Stimulated activated CD4-positive, alpha-beta T cell treated with anti-CD3 and anti-CD28 coated beads, Interleukin-4, amount 100 ng/mL, for 1 hour (primary cell): ENCODE measurements around the gene LRIT1.
A peak's percentile ranks its signal among the peaks of the same experiment; 100 is the strongest.

Experiments
- DNase-seq: peaks from one replicate; pipeline ENCODE4 v3.0.0-alpha.2; 2020

LRIT1 gene

DNA sequence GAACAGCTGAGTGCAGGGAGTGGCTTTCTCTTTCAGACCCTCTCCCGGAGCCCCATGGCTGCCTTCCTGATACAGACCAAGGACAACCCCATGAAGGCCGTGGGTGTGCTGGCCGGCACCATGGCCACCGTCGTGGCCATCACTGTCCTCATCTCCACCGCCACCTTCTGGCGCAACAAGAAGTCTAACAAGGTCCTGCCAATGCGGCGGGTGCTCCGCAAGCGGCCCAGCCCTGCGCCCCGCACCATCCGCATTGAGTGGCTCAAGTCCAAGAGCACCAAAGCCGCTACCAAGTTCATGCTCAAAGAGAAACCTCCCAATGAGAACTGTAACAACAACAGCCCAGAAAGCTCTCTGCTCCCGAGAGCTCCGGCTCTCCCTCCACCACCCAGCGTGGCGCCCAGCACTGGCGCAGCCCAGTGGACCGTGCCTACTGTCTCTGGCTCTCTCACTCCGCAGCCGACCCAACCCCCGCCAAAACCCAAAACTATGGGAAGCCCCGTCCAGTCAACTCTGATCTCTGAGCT, 27.2 kb downstream of the LRIT1 start:
- DNase-seq: no peak

DNA sequence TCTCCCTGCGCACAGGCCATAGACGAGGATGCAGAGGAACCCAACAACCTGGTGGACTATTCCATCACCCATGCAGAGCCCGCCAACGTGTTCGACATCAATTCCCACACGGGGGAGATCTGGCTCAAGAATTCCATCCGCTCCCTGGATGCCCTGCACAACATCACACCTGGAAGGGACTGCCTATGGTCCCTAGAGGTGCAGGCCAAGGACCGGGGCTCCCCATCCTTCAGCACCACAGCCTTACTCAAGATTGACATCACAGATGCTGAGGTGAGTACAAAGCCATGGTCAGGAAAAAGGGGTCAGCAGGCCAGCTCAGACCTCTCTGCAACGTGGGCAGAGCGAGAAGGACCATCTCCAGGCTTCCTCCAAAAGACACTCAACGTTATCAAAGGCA, 28.3 kb downstream of the LRIT1 start:
- DNase-seq: no peak

DNA sequence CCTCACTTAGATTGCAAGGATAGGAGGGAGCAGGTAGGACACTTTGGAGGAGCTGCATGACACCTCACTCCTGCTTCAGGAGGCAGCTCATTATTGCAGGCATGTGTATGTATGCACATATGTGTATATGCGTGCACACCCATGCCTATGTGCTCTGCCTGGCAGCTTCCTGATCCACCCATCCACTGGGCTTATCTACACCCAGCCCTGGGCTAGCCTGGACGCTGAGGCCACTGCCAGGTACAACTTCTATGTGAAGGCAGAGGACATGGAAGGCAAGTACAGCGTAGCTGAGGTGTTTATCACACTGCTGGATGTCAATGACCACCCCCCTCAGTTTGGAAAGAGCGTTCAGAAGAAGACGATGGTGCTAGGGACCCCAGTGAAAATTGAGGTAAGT, 29.3 kb downstream of the LRIT1 start:
- no peak for DNase-seq

DNA sequence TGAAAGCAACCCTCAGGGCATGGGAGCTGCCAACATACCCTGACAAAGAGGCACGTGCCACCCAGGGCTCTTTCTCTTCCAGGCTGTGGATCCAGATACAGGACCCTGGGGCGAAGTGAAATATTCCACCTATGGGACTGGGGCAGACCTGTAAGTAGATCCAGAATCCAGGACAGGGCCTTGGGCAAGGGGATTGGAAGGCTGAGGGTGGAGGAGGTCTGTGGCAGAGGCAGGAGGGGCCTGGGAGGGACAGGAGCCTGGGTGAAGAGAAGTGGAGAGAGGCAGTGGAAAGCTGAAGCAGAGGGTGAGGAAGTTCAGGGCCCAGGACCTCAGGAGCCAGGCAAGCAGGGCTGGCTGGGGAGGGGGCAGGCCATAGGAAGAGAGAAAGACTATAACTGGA, 29.8 kb downstream of the LRIT1 start:
- no peak for DNase-seq

DNA sequence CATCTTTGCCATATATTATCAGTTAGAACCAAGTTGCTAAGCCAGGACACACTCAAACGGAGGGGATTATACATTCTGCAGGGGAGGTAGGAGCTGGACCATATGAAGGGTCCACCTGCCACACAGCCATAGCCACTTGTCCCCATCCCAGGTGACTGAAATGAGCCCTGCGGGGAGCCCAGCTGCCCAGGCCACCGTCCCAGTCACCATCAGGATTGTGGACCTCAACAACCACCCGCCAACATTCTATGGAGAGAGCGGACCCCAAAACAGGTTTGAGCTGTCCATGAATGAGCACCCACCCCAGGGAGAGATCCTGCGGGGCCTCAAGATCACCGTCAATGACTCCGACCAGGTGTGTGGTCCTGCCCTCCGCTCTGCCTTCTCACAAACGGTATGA, 33.3 kb downstream of the LRIT1 start:
- DNase-seq: no peak

DNA sequence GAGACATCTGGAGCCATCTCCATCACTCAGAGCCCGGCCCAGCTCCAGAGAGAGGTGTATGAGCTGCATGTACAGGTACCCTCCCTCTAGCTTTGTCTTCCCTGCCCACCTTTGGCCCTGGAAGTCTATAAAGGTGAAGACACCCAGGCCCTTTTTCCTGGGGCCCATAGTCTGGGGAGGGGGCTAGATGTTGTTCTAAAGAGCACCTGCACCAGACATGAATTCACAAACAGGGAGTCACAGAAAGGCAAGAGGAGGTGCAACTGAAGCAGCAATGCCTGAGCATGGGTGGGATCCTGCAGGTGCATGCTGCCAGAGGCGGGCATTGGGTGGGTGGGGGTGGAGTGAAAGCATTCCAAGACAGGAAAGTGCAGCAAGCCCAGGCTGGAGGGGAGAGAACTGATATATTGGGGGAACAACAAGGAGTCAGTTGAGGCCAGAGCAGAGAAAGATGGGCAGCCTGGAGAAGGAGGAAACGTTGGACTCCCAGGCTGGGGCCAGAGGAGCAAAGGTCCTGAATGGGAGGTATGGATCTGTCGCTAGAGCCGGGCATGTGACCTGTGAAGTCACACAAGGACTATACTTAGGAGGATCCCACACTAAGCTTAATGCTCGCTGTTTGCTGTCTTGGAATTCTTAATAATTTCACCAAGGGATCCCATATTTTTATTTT, 35.4 kb downstream of the LRIT1 start:
- DNase-seq: no peak

DNA sequence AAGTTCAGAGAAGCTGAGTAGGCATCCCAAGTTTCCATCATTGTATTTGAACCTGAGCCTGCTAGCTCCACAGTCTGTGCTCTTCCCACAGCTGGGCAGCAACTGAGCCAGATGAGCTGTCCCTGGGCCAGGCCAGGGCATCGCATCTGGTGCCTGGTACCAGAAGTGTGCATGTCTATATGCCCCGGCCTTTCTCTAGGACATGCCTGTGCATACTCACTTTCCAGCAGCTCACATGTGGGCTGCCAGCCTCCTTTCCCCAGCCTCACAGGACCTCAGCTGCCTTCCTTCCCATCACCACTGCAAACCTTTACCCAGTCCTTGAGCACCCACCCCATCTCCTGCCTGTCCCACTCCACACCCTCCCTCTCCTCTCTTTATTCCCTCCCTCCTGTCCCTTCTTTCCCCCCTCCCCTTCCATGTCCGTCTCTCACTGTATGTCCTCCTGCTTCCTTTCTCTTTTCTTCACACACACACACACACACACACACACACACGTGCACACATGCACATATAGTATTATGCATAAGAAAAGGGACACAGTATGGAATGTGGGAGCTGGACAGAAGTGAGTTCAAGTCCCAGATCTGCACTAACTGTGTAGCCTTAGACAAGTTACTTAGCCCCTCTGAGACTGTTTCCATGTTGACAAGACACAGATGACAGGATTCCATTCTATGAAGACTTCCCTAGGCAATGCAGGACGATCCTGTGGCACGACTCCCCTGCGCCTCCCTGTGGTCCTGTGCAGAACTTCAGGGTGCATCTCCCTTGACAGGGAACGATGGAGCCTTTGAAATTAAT, 36.1 kb downstream of the LRIT1 start:
- DNase-seq: peak; percentile 61

DNA sequence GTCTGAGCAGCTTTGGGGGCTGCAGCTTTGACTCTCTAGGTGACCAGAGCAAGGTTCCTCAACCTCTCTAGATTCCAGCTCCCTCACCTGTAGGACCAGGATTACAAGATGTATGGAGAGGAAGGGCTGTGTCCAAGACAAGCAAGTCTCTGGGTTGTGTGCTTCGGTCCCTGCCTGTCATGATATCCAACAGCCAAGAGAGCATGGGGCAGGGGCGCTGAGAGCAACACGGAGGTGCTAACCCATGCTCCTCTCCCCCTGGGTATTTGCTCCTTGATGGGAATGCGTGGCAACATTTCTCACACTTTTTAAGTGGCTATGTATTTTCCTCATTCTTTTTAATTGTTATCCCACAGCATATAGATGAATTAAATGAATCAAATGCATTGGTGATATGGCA, 36.7 kb downstream of the LRIT1 start:
- no peak for DNase-seq

DNA sequence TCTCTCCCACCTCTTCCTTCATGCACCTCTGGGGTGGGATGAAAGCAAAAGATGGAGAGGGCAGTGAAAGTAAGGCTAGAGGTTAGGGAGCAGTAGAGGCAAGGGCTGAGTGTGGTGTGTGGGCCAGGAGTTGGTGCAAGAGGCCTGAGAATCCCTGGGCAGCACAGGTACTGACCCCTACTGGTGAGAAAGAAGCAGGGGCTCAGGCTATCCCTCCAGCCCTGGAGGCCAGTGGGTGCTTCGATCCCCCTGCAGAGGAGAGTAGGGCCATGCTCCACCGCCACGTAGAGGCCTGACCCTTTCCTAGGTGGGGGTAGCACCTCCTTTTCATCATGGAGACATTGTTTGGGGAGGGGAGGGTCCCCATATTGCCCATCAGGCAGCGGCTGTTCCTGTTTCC, 37.2 kb downstream of the LRIT1 start:
- no peak for DNase-seq

DNA sequence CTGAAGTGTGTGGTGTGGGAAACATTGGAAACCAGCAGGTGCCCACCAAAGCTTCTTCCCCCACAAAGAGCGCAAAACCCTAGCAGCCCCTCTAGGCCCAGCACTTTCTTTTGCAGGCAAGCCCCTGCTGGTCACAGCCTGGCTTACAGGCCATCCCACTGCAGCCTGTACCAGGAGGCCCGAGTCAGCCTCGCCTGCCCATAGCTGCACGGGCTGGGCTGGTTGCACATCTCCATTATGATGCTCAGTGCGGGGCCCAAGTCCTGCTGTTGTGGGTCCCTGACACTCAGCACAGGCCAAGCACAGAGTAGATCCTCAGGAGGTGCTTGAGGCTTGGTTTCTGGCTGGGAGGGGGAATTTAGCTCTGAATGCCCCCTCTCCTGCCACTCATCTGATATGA, 39.0 kb downstream of the LRIT1 start:
- DNase-seq: no peak

DNA sequence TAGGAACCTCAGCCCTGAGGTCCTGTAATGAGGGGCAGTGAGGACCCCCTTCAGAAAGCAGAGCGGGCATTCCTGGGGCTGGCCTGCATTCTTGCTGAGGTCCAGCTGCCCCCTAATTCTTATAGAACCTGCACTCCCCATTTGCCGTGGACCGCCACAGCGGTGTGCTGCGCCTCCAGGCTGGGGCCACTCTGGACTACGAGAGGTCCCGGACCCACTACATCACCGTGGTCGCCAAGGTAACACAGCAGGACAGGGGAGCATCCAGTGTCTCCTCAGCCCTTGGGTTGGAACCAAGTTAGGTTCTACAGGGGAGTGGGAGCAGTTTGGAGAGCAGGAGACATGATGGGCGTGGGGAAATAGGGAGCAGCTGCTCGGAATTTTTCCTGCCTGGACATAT, 39.7 kb downstream of the LRIT1 start:
- DNase-seq: no peak

DNA sequence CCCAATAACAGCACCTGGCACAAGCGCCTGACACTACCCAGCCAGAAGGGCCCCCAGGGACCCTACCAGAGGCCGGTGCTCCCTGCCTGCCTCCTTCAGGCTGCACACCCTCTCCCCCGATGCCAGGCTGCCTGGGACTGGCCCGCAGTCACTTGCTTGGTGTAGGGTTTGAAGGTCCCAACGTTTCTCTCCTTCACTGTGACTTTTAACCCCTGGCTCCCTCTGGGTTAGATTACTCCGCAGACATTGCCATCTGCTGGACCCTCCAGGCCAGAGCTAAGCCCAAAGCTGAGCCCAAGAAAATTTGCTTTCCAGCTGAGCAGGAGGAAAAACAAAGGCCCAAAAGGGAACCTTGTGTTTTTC, 40.1 kb downstream of the LRIT1 start:
- no peak for DNase-seq

DNA sequence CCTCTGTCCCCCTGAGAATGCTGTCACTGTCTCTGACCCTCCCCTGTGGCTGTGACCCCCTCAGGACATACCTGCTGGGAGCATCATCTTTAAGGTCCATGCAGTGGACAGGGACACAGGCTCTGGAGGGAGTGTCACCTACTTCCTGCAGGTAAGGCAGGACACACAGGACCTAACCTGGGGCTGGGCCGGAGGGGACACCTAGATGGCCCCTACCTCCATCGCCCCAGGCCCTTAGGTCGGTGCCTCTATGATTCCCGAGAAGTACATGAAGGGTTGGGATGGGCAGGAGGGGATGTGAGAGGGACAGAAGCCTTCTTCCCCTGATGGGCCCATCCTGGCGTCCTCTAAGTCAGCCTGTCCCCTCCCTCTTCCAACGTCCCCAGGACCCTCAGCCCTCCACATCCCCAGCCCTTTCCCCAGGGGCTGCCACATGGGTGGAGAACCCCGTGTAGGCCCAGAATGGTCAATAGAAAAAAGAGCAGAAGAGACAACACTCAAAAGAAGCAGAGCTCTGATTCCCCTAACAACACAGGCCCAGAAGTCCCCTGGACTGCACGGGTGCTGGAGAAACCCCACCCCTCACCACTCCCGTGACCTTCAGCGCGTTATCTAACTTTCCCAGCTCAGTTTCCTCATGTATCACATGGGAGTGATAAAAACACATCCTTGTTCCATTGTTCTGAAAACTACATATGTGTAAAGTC, 40.7 kb downstream of the LRIT1 start:
- DNase-seq: no peak

DNA sequence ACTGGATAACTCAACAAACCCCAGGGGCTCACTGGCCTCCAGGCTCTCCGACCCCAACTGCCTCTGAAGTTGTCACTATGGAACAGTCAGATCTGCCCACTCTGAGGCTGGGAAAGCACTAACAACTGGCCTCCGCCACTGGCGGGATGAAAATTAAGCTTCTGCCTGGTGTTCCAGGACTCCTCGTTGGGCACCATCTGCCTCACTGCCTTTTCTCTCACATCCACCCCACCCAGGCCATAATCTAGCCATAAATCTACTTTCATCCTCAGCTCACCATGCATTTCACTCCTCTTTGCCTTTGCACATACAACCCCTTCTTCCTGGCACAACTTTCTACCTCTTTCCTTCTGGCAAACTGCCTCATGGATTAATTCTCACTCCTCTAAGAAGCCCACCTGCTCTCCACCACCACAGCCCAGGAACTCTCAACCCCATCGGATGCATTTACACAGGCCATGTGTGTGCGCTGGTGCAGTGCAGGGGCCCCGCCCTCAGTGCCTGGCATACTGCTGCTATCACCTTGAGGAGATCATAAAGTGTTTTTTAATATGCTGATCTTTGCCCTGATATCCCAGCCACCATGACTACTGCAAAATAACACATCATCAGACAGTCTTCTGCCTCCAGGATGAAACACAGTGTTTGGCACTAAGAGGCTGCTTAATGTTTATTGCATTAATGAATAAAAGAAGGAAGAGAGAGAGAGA, 43.0 kb downstream of the LRIT1 start:
- DNase-seq: no peak

DNA sequence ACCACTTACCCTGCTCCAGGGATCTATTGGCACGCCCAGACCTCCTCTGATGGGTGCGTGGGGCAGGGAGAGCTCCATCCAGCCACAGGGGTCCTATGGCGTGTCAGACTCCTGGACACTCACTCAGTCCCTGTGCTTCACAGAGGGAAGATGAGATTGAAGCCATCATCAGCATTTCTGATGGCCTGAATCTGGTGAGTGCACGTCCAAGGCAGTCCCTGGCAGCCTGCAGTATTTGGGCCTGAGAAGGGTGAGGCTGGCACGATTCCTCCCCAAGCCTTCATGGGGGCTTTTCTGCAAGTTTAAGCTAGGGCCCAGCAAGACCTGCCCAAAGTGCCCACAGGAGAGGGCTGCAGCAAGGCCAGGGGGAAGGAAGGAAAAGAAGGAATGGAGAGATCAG, 43.7 kb downstream of the LRIT1 start:
- no peak for DNase-seq

DNA sequence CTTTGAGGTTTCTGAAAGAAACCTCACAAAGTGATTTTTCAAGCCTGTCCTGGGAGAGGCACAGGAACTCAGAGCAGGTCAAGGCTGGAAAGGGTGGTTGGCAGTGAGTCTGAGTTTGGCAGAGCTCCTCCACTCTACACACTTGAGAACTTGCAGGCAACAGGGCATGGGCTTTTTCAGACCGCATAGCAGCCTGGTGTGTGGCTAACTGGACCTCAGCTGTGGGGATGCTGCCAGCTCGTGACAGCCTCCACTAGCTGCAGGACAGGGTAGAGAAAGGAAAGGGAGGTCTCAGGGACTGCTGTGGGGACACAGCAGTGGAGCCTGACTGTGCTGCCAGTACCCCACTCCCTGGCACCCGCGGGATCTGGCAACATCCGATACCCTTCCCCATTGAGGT, 44.4 kb downstream of the LRIT1 start:
- no peak for DNase-seq

DNA sequence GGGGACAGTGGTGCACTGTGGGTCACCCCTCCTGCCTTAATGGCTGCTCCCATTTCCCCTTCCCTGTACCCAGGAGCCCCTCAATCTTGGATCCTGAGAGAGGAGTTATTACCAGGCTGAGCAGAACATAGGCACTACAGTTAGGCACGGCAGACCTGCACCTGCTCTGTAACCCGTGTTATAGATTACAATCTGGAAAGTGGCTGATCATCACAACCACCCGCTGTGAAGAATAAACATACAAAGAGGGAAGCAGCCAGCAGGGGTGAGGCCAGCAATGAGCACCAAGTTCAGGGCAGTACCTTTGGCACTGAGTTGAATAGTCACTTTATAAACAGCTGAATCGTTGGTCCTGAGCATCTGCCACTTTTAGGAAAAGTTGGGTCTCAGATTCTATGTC, 45.3 kb downstream of the LRIT1 start:
- DNase-seq: no peak

DNA sequence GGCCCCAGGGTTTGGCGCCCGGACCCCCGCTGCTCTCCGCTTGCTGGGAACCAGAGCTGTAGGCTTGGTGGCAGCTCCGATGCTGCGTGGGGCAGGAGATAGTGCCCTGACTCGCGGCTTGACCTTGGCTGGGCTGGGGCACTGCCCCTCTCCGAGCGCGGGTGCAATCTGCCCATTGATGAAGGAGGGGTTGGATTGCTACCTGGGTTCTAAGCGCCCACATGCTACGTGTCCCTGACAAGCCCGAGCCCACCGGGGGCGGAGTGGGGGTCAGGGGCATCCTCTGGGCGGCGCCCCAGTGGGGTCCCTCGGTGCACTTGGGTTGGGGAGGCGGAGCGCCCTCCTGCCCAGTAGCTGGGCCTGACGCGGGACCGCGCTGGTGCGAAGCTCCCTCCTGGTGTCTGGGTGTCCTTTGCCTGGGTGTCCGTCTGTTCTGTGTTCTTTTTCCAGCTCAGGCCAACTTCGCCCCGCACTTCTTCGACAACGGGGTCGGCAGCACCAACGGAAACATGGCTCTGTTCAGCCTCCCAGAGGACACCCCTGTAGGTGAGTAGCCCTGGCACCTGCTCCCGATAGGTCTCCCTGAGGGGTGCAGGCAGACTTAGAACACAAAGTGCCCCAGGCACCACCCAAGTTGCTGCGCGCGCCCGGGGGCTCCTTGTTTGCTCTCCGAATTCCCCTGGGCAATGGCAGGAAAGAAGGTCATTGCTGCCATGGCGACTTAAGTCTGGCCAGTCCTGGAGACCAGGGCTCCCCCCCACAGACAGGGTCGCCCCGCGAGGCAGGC, 46.1 kb downstream of the LRIT1 start:
- DNase-seq: no peak

DNA sequence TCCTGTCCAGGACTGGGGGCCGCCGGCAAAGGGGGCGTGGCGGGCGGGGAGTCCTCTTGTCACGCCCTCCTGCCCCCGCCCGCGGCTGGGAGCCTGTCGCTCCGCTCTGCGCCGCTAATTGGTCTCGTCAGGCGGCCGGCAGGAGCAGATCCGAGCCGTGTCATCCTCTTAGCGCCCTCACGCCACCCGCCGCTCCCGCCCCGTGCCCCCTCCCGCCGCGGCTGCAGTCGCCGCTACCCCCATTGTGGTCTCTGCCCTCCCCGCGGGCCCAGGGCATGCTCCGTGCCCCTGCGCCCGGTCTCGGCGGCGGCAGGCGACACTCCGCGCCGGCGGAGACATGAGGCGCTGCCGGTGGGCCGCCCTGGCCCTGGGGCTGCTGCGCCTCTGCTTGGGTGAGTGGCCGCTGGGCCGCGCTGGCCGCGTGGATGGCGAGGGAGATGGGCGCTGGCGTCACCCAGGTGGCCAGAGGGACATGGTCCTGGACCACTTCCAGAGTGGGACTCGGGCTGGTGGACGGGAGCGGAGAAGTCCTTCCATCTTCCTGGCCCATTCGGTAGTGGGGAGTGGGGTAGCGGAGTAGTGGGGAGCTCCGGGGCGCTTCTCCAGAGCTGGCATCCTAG, 46.8 kb downstream of the LRIT1 start, which contains the start of gene CDHR1:
CDHR1 (plus strand) TSS at position 114 of the 620 bp plus-strand sequence; CDS start at position 338, 224 bp downstream.
- peak; percentile 52 for DNase-seq

DNA sequence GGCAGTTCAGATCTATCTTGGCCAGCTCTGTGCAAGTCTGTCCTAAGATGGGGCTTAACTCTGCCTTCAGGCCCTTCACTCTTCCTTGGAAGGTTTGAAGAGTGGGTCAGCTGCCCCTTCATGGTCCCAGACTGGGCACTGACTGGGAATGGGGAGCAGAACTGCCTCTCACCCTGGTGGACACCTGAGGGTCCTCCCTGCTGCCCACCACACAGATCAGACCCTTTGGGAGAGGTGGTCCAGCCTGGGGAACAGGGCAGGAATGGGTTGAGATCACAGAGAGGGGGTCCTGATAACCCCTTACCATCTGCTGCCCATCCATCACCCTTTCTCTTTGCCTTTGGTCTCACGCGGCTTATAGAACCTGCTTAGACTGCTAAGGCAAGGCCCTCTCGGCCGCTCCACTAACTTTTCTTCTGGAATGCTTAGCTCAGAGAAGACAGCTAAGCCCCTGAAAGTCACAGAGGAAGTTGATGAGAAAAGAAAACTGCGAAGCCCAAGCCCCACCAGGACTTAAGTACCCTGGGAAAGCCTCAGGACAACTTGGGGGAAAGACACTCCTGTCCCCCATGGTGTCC, 47.4 kb downstream of the LRIT1 start:
- no peak for DNase-seq

DNA sequence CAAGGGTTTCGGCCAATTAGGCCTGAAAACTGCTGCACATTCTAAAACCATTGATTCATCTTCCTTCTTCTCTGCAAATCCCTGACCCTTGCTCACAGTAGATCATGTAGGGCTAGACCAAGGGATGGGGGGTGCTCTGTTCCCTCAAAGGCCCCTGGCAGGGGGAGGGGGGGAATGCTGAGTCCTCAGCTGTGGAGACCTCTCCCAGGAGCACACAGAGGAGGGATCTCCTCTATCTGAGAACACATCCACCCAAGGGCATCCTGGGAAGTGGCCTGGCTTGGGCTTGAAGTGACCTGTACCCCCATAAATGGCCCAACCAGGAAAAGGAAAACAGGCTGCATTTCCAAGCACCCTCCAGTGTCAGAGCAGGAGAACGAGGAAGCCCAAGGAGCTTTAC, 48.0 kb downstream of the LRIT1 start:
- DNase-seq: no peak
